Measurements from ENCODE around the gene MR1. TPM values are rescaled to one million over a fixed set of nuclear protein-coding genes. Genes with fewer than 3 reads are reported as not detected.

The MR1 gene
- total RNA-seq, 1 experiment from 2014 or later = 6.6 TPM

DNA sequence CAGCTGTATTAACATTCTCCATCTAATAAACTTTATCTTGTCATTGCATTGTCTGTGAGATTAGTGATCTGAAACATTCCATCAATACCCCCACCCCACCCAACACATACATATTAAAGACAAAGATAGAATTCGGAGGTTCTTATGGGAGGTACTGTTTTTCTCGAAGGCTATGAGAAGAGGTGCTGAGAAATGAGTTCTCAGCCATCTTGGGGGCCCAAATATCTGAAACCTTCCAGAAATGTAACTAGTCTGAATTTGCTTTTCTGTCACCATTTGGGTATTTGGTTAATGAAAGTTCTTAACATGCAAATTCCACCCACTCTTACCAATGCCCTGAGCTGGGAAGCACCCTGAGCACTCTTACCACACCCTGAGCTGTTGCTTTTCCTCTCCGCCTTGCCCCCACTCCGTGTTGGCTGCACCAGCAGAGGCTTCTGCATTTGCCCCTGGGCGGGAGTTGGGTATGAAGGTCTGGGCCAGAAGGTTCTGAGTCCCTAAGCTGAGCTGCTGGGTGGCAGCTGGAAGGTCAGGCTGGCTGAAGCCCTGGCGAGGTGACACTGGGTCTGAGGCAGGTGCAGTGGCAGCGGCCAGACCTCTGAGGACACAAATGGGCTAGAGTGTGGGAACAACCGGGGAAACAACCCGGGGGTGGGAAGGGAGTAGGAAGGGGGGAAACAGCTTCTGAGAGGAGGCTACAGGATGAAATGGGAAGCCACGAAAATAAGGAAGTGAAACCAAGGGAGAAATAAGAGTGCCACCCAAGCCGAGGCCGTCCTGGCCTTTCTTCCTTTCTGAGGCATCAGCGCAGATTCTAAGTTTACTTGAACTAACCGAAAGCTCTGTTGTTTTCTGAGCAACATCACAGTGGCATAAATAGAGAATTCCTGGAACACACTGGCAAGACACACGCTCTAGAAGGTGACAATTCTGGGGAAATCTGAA lies 28.4 kb downstream of the MR1 start:
- peaks cover 0 to 10% of the 10 kb centered on the region in 2 experiments; a peak in 1 of 4 replicates for H3K9me3 ChIP-seq (ENCODE audit: control insufficient read depth in 1 of 2, insufficient read depth in 1 of 2, low read depth in 1 of 2, low read length in 2 of 2)
- no peak for DNase-seq (ENCODE audit: low read depth, low spot score)
- H3K9me2 ChIP-seq (ENCODE audit: insufficient read depth) = no peaks in the 10 kb centered on the region
- no peaks in the 10 kb centered on the region for H3K79me2 ChIP-seq (ENCODE audit: insufficient read depth, low read length)
- ChIA-PET CTCF (no interaction called here), RAD21 (ENCODE audit: low non-redundant PET in 1 of 2, low total read pairs in 2 of 2, uncharacterized antibody in 2 of 2, unreplicated experiment in 2 of 2) (no interaction called here), POLR2A (no interaction called here)
- H3K4me1 ChIP-seq (ENCODE audit: control insufficient read depth in 1 of 2, insufficient read depth in 2 of 2, low read length in 2 of 2) = no peaks in the 10 kb centered on the region
- H3K9ac ChIP-seq (ENCODE audit: low read length) = no peak overlapping the region
- no peak overlapping the region for H3K27ac ChIP-seq (ENCODE audit: low read depth, low read length)
- no peak overlapping the region for H2AFZ ChIP-seq (ENCODE audit: low read depth, low read length, poor library complexity, severe bottlenecking)
- H3K4me3 ChIP-seq (replicated peaks in 1 of 2; ENCODE audit: low read depth in 1 of 2, low read length in 2 of 2) = no peak overlapping the region
- TF ChIP-seq, protein P1, sequence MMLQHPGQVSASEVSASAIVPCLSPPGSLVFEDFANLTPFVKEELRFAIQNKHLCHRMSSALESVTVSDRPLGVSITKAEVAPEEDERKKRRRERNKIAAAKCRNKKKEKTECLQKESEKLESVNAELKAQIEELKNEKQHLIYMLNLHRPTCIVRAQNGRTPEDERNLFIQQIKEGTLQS (IDR thresholded peaks at IDR 0.05) = no peak
- intact Hi-C loops (cut with micrococcal nuclease) = no loop called here
- H3K4me2 ChIP-seq (ENCODE audit: low read length) = no peak overlapping the region
- BruUV-seq (replicated peaks) = no TSS peak
- no peak for ATAC-seq
- no peaks in the 10 kb centered on the region for H3K27me3 ChIP-seq (ENCODE audit: insufficient read depth, low read length)
- H4K20me1 ChIP-seq (ENCODE audit: insufficient read depth) = no peaks in the 10 kb centered on the region
- no peaks in the 10 kb centered on the region for H3K36me3 ChIP-seq (ENCODE audit: control insufficient read depth in 1 of 2, insufficient read depth in 2 of 2, low read length in 2 of 2)

DNA sequence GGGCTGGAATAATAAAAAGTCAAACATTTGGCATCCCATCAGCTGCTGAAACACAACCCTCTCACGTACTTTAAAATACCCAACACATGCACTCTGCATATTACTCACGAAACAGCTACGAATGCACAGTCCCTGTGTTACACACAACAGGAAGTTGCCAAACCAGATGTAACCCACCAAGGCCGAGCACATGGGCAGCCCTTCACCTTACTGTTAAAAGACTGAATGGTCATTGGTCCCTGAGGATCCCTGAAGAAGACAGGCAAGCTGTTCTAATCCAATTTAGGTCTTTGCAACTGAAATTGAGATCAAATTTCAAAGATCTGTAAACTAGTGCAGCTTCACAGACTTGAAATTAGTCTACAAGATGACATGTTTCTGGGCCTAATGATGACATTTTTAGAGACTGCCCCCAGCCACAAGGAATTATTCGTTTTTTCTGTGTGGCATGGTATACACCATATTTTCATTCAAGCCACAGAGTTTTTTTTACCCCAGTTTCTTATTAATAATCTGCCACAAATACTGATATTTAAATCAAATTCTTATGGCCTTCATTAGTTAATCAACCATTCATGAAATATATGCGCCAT lies 29.1 kb downstream of the MR1 start:
- H3K9me3 ChIP-seq (ENCODE audit: control insufficient read depth in 1 of 2, insufficient read depth in 1 of 2, low read depth in 1 of 2, low read length in 2 of 2) = peaks cover 0 to 10% of the 10 kb centered on the region in 2 experiments; a peak in 1 of 4 replicates
- no peak overlapping the region for H3K4me3 ChIP-seq (replicated peaks in 1 of 2; ENCODE audit: low read depth in 1 of 2, low read length in 2 of 2)
- POLR2A ChIA-PET = no interaction called here
- intact Hi-C loops (cut with micrococcal nuclease) = no loop called here
- TF ChIP-seq, protein P1 (IDR thresholded peaks at IDR 0.05) = no peak
- TF ChIP-seq, protein P2, sequence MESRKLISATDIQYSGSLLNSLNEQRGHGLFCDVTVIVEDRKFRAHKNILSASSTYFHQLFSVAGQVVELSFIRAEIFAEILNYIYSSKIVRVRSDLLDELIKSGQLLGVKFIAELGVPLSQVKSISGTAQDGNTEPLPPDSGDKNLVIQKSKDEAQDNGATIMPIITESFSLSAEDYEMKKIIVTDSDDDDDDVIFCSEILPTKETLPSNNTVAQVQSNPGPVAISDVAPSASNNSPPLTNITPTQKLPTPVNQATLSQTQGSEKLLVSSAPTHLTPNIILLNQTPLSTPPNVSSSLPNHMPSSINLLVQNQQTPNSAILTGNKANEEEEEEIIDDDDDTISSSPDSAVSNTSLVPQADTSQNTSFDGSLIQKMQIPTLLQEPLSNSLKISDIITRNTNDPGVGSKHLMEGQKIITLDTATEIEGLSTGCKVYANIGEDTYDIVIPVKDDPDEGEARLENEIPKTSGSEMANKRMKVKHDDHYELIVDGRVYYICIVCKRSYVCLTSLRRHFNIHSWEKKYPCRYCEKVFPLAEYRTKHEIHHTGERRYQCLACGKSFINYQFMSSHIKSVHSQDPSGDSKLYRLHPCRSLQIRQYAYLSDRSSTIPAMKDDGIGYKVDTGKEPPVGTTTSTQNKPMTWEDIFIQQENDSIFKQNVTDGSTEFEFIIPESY (IDR thresholded peaks at IDR 0.05; ENCODE audit: extremely low read depth, insufficient replicate concordance, low read length) = no peak
- TF ChIP-seq CEBPB (IDR thresholded peaks at IDR 0.05; ENCODE audit: low read depth) = no peak
- TF ChIP-seq CBX3 (IDR thresholded peaks at IDR 0.05; ENCODE audit: low read depth) = no peak
- no peak for TF ChIP-seq POLR2AphosphoS5 (IDR thresholded peaks at IDR 0.05; ENCODE audit: low read depth, low read length)
- TF ChIP-seq EZH2phosphoT487 (IDR thresholded peaks at IDR 0.05; ENCODE audit: borderline replicate concordance) = no peak
- TF ChIP-seq, protein P3, sequence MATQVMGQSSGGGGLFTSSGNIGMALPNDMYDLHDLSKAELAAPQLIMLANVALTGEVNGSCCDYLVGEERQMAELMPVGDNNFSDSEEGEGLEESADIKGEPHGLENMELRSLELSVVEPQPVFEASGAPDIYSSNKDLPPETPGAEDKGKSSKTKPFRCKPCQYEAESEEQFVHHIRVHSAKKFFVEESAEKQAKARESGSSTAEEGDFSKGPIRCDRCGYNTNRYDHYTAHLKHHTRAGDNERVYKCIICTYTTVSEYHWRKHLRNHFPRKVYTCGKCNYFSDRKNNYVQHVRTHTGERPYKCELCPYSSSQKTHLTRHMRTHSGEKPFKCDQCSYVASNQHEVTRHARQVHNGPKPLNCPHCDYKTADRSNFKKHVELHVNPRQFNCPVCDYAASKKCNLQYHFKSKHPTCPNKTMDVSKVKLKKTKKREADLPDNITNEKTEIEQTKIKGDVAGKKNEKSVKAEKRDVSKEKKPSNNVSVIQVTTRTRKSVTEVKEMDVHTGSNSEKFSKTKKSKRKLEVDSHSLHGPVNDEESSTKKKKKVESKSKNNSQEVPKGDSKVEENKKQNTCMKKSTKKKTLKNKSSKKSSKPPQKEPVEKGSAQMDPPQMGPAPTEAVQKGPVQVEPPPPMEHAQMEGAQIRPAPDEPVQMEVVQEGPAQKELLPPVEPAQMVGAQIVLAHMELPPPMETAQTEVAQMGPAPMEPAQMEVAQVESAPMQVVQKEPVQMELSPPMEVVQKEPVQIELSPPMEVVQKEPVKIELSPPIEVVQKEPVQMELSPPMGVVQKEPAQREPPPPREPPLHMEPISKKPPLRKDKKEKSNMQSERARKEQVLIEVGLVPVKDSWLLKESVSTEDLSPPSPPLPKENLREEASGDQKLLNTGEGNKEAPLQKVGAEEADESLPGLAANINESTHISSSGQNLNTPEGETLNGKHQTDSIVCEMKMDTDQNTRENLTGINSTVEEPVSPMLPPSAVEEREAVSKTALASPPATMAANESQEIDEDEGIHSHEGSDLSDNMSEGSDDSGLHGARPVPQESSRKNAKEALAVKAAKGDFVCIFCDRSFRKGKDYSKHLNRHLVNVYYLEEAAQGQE (IDR thresholded peaks at IDR 0.05; ENCODE audit: low read depth) = no peak
- no peak for TF ChIP-seq SP1 (IDR thresholded peaks at IDR 0.05; ENCODE audit: low read depth)
- ATAC-seq = no peak
- H4K20me1 ChIP-seq (ENCODE audit: insufficient read depth) = no peaks in the 10 kb centered on the region
- DNase-seq (ENCODE audit: low read depth, low spot score) = no peak
- no peaks in the 10 kb centered on the region for H3K79me2 ChIP-seq (ENCODE audit: insufficient read depth, low read length)
- H3K4me2 ChIP-seq (ENCODE audit: low read length) = no peak overlapping the region
- H3K27me3 ChIP-seq (ENCODE audit: insufficient read depth, low read length) = no peaks in the 10 kb centered on the region
- no peaks in the 10 kb centered on the region for H3K9me2 ChIP-seq (ENCODE audit: insufficient read depth)
- H3K9ac ChIP-seq (ENCODE audit: low read length) = no peak overlapping the region
- no TSS peak for BruUV-seq (replicated peaks)
- no peaks in the 10 kb centered on the region for H3K4me1 ChIP-seq (ENCODE audit: control insufficient read depth in 1 of 2, insufficient read depth in 2 of 2, low read length in 2 of 2)
- RAD21 ChIA-PET (ENCODE audit: low non-redundant PET in 1 of 2, low total read pairs in 2 of 2, uncharacterized antibody in 2 of 2, unreplicated experiment in 2 of 2) = no interaction called here
- no peak overlapping the region for H2AFZ ChIP-seq (ENCODE audit: low read depth, low read length, poor library complexity, severe bottlenecking)
- H3K27ac ChIP-seq (ENCODE audit: low read depth, low read length) = no peak overlapping the region
- CTCF ChIA-PET = no interaction called here
- H3K36me3 ChIP-seq (ENCODE audit: control insufficient read depth in 1 of 2, insufficient read depth in 2 of 2, low read length in 2 of 2) = no peaks in the 10 kb centered on the region

All from HCT116 (cell line).